UCSD-AML1 (cell line): ENCODE results near the gene PPP1R14B.

ENCODE experiments used
- DNase-seq: peaks from one replicate; lab custom pipeline; 2025; ENCODE audit not compliant: unreplicated experiment; lab: John Stamatoyannopoulos, UW

The PPP1R14B gene, protein sequence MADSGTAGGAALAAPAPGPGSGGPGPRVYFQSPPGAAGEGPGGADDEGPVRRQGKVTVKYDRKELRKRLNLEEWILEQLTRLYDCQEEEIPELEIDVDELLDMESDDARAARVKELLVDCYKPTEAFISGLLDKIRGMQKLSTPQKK

DNA sequence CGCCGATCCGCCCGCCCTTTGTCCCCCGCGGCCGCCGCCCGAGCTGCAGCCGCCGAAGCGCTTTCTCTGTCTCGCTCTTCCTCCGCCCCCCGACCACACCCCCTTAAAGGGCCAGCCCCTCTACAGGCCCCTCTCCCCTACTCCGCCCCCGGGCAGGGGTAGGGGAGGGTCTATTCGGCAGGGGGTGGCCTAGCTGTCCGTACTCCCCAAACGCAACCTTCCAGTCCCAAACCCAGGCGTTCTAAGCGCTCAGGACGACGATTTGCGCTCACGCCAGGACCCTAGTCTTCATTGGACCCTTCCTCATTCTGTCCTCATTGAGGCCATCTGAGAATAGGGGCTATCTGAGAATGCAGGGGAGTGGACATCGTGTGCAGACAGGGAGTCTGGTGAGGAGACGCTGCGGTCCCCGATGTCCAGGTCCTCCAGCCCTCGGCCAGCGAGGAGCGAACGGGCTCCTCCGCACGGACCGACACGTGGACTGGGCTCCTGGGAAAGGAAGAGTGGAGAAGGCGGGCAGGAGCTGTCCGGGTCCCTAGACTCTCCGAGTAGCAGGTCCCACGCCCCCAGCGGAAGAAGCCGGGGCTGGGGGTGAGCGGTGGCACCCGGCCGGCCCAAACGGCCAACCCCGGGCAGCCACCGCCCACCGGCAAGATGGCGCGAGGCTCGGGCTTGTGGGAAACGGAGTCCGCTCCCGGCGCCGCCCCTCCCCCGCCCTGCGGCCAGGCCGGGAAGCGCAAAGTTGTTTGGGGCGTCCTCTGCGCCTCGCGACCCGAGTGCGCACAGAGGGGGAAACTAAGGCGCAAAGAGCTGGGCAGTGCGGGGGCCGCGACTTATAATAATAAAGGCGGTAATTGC is at the start of gene PPP1R14B:
Gene PPP1R14B (minus strand): TSS at position 73 of the 858 bp plus-strand sequence. CDS start 270 bp downstream, outside the sequence.
- peak; percentile 88 for DNase-seq

DNA sequence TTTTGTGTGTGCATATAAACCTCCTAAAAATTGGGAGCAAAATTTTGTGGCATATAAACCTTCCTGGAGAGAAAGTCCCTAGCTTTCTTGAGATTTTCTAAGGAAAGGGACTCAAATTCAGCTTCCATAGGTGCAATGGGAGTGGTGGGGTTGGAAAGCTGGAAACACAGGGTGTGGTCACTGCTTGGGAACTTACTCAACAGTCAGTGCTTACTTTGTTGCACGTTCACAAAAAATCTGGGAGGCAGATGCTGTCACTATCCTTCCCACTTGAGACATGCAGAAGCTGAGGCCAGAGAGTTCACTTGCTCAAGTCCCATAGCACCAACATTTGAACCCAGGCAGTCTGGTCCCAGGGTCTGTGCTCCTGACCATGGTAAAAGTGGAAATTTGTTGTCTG is 49.5 kb upstream of the PPP1R14B start:
- DNase-seq = no peak

DNA sequence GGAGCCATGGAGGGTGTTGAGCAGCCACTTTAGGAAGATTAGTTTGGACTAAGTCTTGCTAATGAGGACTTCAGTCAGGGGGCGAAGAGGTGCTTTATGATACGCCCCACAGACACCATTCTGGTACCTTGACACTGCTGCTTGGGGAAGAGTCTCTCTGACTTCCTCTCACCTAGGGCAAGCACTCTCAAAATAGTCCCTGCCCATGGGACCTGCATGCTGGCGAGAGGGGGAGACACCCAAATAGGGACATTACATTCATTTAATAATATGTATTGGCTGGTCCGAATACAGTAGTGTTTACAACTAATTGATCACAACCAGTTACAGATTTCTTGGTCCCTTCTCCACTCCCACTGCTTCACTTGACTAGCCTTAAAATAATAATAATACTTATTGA is 49.0 kb upstream of the PPP1R14B start:
- DNase-seq = no peak

DNA sequence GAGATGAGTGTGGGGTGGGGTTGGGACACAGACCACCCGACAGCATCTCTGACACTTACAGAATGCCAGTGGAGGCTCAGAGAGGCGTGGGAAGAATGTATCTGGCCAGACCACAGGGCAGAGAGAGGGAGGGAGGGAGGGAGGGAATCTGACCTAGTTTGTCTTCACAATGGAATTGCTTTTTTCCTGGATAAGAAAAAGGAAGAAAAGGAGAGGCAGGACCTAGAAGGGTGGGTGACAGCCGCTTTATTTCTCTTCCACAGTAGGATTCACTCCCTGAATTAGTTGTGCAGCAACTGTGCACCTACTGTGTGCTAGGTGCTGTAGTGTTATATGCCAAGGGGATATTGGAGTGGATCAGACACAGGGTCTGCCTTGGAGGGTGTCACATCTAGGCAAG is 48.0 kb upstream of the PPP1R14B start:
- no peak for DNase-seq

DNA sequence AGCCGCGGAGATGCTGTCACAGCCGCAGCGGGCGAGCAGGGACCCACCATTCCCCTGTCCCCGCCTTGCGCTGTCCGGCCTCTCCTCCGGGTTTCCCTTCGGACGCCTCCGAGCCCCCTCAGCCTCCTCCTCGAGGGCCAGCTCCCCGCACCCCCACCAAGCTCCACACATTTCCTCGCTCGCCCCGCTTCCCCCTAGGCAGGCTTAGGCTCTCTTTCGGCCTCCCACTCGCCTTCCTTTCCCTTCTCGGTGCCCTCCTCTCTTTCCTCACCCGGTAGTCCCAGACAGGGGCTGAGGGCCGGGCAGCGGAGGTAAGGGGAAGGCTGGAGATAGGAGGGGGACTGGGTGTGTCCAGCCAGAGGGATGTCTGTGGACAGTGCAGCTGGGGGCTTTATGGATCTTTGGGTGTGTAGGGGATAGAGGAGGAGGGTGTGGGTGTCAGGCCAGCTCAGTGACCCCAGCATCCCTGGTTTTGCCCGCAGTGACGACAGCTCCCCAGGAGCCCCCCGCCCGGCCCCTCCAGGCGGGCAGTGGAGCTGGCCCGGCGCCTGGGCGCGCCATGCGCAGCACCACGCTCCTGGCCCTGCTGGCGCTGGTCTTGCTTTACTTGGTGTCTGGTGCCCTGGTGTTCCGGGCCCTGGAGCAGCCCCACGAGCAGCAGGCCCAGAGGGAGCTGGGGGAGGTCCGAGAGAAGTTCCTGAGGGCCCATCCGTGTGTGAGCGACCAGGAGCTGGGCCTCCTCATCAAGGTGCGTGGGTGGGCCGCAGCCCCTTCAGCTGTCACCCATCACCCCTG is 45.9 kb upstream of the PPP1R14B start:
- no peak for DNase-seq

DNA sequence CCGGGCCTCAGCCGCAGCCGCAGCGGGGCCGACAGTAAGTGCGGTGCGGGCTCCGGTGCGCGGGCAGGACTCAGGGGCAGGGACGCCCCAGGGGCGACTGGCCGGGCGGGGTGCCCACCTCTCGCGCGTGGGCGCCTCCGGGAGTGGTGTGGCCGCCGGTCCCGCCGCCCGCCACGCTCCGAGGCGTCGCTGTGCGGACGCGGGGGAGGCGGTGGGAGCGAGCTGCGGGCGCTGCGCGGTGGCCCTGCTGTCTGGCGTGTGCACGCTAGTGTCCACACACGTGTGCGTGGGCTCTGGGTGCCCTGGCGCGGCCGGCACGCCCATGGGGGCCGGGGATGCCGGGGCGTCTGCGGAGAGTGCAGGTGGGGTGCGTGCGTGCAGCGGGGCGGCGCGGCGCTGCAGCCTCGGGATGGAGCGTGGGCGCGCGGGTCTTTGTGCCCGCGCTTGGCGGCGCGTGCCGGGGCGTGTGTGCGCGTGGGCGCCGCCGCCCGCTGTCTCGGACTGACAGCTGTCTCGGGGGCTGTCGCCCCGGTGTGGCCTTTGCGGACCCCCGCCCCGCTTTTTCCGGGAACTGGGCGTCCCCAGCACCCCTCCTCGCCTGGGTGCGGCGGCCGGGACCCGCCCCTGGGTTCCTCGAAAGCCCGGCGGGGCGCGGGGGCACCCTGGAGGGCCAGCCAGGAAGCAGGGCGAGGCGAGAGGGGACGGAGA is 45.2 kb upstream of the PPP1R14B start:
- DNase-seq = no peak

DNA sequence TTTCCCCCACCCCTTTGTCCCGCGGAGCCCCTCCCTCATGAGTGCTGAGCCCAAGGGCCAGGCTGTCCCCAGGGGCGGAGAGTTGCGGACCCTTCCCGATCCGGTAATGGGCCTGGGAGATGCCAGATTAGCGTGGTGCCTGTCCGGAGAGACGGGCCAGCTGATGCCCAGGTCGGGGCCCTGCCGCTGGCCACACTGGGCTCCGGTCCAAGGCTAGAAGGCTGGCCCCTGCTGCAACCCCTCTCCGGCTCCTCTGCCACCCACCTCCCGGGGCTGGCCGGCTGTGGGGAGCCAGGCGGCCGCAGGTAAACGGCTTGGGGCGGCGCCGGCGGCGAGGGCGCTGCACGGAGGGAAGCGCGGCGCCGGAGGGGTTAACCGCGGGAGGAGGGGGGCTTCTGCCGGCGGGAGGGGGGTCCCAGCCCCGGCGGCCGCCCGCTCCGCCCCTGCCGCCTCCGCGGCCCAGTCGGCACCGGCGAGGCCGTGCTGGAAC is 44.6 kb upstream of the PPP1R14B start, which contains the start of gene KCNK4:
Gene KCNK4 (plus strand): TSS at position 41 of the 490 bp plus-strand sequence. CDS start 1,717 bp downstream, outside the sequence.
- no peak for DNase-seq

DNA sequence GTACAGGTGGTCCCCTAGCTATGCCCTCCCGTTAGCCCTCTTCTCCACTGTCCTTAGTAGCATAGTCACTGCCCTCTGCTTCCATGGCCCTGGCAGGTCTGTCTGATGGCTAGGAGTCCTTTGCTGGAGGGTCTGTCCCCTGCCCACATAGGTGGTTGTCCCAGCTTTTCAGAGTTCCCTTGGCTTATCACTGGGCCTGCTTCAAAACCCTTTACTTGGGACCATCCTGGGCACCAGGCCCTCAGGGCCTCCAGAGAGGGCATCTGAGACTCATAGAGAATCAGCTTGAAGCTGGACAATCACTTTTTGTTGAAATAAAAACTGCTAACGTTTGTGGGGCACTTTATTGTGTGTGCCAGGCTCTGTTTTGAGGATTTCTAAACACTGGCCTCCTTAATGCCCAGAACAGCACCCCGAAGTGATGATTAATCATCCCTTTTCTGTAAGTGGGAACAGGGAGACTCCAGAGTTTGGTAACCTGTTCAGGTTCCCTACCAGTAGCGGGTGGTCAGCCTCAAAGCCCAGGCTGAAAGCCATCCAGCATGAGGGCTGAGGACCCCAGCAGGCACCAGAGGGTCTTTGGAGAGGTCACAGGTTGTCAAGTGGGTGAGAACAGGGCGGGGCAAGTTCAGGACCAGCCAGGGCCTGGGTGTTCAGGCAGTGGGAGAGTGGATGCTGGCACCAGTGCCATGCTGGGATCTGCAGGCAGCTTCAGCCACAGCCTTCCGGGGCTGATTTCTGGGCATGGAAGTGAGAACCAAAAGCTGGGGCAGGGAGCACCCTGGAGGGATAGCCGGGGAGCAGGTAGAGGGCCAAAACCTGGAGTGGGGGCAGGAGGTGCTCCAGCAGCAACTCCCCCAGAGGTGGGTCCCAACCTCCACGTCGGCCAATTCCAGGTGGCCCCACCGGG is 43.9 kb upstream of the PPP1R14B start:
- DNase-seq = no peak

DNA sequence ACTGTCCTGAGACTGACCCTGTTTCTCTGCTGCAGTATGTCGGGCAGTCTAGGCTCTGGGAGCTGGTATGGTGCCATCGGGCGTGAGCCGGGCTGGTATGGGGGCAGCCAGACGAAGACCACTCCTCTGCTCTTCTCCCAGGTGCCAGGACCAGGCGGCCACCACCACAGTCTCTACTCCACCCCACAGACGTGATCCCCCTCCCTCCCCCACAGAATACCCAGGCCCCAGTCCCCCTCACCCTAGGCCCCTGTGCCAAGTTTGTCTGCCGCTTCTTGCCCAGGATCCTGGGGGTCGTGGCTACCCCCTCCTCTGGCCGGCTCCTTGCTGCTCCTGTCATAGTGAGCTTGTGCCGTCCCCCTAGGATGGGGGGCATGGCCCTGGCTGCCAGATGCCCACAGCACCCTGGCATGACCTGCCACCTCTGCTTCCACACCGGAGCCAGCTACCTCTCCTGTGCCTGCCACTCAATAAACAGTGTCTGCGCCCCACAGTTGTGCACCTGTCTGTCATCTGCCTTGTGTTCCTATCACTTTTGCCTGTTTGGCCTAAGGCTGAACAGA is 42.3 kb upstream of the PPP1R14B start:
- no peak for DNase-seq

DNA sequence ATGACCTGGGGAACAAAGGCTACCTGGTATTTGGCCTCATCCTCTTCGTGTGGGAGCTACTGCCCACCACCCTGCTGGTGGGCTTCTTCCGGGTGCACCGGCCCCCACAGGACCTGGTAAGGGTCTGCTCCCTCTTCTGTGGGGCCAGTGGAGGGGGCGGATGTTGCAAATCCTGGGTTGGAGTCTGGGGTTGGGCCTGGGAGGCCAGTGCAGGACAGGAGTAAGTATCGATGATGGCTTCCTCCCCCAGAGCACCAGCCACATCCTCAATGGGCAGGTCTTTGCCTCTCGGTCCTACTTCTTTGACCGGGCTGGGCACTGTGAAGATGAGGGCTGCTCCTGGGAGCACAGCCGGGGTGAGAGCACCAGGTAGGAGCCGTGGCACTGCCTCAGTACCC is 41.6 kb upstream of the PPP1R14B start:
- no peak for DNase-seq

DNA sequence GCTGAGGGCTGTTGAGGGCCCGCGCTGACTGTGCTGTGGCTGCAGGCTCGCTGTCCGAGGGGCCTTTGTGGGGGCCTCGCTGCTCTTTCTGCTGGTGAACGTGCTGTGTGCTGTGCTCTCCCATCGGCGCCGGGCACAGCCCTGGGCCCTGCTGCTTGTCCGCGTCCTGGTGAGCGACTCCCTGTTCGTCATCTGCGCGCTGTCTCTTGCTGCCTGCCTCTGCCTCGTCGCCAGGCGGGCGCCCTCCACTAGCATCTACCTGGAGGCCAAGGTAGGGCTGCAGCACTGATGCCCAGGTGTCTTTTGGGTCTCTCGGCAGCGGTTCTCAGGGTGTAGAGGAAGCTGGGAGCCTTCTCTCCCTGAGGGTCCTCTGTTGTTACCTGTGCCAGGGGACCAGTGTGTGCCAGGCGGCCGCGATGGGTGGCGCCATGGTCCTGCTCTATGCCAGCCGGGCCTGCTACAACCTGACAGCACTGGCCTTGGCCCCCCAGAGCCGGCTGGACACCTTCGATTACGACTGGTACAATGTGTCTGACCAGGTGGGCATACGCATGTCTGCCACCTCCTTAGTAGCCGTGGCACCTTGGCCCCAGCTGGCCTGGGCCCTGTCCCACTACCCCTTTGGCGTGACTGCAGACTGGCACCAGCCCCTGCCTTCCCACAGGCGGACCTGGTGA is 41.1 kb upstream of the PPP1R14B start:
- DNase-seq = no peak

DNA sequence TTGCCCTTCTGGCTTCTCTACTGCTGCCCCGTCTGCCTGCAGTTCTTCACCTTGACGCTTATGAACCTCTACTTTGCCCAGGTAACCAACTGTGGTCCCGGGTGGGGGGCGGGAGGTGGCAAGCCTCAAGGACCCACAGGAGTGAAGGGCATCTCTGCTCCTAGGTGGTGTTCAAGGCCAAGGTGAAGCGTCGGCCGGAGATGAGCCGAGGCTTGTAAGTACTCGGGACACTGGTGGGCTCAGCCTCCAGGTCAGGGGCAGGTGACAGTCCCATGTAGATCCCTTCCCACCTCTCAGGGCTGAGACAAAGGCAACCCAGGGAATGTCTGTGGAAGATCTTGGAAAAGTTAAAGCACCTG is 40.0 kb upstream of the PPP1R14B start:
- no peak for DNase-seq

DNA sequence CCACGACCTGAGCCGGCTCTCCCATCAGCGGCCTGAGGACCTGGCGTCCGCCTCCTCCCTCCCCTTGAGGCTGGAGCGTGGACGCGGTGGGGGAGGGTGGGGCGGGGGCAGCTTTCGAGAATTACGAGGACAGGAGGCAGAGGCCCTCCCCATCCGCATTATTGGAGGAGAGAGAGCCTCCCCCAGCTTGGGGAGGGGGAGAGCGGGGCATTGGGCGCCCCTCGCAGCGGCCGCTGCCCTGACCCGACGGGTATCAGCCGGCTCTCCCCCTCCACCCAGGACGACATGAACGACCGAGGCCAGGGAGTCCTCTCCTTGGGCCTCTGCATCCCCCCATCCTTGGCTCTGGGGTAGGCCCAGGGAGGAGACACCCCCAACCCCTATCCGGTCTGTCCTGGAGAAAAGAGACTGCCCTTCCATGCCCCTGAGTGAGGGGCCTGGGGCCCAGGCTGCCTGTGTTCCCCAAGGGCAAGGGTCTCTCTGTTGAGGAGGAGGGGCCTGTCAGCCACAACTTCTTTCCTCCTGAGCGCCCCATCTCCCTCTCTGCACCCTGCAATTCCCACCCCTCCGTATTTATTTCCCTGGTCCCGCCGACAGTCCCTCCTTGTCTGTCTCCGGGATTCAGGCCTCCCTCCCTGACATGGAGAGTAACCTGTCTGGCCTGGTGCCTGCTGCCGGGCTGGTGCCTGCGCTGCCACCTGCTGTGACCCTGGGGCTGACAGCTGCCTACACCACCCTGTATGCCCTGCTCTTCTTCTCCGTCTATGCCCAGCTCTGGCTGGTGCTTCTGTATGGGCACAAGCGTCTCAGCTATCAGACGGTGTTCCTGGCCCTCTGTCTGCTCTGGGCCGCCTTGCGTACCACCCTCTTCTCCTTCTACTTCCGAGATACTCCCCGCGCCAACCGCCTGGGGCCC is 39.4 kb upstream of the PPP1R14B start:
- DNase-seq = peak; percentile 41

DNA sequence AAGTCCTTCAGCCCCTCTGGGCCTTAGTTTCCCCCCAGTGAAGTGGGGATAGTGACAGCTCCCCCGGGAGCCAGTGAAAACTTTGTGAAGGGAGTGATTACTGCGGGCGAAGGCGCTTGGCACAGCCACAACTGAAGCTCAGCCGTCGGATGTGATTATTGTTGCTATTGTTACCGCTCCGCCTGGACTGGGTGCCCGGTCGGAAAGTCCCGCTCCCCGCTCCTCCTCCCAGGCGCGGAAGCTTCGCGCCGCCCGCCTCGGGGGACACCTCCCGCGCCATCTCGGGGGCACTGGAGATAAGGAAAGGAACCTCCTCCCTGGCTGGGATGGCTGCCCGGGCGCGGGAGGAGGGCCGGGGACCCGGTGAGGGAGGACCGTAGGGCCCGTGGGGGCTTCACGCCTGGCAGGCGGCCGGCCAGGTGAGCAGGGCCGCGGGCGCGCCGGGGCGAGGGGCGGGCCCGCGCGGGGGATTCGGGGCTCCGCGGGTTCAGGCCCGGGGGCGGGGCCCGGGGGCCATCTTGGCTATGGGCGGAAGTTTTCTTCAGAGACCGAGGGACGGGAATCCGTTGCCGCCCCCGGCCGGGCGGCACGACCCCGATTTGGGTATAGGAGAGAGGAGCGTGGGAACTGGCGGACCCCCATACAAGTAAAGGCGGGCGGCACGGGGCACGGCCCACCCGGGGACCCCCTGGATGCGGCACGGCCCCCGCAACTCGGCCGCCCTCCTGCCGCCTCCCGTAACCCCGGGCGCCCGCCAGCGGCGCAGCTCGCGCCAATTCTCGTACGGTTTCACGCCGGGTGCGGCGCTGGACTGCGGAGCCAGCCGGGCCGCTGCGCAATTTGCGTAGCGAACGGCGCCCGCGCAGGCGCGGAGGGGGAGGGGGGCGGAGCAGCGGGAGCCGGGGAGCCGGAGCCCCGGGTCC is 38.5 kb upstream of the PPP1R14B start, which contains the start of gene GPR137:
Gene GPR137 (plus strand): TSS at position 887 of the 923 bp plus-strand sequence. CDS start 677 bp downstream, outside the sequence.
- peak; percentile 90 for DNase-seq

DNA sequence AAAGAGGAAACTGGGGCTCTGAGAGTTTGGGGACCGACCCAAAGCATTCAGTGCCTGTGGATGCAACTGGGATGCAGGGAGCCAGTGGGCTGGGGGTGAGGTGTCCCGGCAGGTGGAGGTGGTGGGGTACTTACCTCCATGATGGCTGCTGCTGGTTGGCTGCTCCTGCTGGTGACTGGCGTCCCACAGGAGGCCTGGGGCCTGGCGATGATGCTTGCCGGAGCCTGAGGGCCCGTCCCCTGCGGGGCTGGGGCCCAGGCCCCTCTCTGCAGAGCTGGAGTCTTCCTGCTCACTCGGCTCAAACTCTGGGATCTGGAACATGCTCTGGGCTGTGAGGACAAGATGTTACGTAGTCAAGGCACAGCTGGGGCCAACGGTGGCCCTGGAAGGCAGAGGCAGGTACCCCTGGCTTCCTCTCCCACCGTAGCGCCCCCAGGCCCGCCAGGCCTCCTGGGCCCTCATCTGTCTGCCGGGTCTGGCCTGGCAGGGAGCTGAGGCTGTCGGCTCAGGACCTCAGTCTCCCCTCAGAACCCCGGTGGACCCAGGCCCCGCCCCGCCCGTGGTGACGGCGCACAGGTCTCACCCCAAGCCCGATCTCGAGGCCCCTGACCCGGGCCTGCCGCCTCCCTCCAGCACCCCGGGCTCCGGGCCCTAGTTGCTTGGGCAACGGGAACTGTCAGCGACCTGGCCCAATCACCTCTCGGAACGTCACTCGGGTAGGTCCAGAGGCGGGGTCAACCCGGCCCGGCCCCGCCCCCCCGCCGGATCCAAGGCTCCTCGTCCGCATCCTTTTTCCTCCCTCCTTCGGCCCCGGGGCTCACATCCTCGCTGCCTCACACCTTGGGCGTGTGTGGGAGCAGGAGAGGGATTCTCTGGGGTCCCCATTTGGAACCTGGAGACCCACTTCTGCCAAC is 37.6 kb upstream of the PPP1R14B start, which contains the start of gene BAD:
Gene BAD (minus strand): TSS at position 618 of the 914 bp plus-strand sequence. CDS start 297 bp downstream, at position 321.
- DNase-seq = peak; percentile 93

DNA sequence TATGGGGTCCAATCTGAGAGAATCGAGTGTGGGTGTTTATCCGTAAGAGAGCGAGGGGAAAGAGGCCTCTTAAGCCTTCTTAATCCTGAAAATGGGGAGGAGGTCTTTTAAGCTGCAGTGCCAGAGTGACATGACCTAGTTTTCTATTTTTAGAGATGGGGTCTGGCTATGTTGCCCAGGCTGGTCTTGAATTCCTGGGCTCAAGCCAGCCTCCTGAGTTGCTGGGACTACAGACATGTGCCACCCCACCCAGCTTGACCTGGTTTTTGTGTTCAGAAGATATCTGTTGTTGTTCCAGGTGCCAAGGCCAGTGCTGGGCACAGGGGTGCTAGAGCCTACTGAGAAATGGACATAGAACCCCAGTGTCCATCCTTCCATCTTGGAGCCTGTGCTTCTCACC is 36.3 kb upstream of the PPP1R14B start:
- no peak for DNase-seq
